ENCODE data around the gene CLDN16.

- TF ChIP-seq CTCF (IDR thresholded peaks at IDR 0.05): no peak
- no peak for TF ChIP-seq POLR2A (IDR thresholded peaks at IDR 0.05)
Observed at GRCh38 chr3:190425833-190426232, 37.9 kb downstream of the CLDN16 start.
